ENCODE data around the gene ZNF780B. TPM values are rescaled to one million over a fixed set of nuclear protein-coding genes. Genes with fewer than 3 reads are reported as not detected.

The ZNF780B gene
- total RNA-seq, 1 donor from 2014 or later = 22.3 TPM

DNA sequence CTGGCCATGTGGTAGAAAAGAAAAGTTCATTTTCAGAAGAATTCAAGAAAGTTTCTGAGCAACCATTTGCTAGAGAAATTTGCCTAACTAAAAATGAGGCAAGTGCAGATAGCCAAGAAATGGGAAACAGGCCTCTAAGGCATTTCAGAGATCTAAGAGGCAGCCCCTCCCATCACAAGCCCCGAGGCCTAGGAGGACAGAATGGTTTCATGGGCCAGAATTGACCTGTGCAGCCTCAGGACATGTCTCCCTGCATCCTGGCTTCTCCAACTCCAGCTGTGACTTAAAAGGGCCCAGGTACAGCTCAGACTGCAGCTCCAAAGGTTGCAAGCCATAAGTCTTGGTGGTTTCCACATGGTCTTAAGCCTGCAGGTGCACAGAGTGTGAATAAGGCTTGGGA is 62.4 kb downstream of the ZNF780B start:
- no peak for DNase-seq (ENCODE audit: missing footprints)
- no peak for ATAC-seq
- intact Hi-C loops (cut with DNase I) = no loop called here

DNA sequence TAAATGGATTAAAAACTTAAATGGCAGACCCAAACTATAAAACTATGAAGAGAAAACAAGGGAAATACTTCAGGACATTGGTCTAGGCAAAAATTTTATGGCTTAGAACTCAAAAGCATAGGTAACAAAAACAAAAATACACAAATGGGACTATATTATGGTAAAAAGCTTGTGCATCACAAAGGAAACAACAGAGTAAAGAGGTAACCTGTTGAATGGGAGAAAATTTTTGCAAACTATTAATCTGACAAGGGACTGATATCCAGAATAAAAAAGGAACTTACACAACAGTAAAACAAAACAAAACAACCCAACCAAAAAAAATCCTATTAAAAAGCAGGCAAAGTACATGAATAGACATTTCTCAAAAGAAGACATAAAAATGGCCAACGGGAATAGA is 68.4 kb downstream of the ZNF780B start:
- DNase-seq (ENCODE audit: missing footprints) (no peak), ATAC-seq (no peak)
- intact Hi-C loops (cut with DNase I) = no loop called here

DNA sequence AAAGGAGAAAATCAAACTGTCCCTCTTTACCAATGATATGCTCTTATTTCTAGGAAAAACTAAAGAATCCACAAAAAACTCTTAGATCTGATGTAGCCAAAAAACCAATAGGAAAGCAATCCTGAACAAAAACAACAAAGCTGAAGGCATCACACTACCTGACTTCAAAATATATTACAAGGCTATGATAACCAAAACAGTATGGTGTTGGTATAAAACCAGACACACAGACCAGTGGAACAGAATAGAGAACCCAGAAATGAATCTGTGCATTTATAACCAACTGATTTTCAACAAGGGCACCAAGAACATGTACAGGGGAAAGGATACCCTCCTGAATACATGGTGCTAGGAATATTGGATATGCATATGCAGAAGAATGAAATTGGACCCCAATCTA is 68.9 kb downstream of the ZNF780B start:
- DNase-seq (ENCODE audit: missing footprints) (no peak), ATAC-seq (no peak)
- intact Hi-C loops (cut with DNase I) = no loop called here

DNA sequence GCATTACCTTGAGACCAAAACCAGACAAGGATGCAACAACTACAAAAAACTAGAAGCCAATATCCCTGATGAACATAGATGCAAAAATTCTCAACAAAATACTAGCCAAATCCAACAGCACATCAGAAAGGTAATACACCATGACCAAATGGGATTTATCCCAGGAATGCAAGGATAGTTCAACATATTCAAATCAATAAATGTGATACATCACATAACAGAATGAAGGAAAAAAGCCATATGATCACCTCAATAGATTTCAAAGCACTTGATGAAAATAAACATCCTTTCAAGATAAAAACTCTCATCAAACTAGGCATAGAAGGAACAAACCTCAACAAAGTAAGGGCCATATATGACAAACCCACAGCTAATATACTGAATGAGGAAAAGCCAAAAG is 69.4 kb downstream of the ZNF780B start:
- no peak for ATAC-seq
- intact Hi-C loops (cut with DNase I) = no loop called here
- no peak for DNase-seq (ENCODE audit: missing footprints)

DNA sequence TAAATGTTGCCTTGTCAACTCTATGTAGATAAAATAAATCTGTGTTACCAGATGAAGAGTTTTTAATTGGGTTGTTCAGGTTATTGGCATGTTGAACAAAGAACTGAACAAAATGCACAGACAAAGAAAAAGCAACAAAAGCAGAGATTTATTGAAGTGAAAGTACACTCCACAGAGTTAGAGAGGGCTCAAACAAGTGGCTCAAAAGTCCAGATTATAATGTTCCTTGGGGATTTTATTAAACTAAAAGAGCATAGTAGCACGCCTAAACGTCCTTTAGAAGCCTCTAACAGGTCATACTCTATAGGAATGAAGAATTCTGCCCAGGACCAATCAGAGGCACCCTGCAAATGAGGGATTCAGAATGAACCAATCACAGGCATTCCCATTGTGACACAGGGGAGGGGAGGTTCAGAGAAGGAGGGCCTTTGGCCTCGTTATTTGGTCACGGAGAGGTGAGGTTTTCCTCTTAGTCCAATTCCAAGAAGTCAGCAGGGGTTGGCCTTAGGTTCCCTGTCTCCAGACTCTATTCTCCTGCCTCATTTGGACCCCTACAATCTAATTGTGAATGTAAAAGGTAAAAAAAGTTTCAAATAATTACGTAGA is 72.2 kb downstream of the ZNF780B start:
- ATAC-seq = no peak
- no peak for DNase-seq (ENCODE audit: missing footprints)
- intact Hi-C loops (cut with DNase I) = no loop called here

DNA sequence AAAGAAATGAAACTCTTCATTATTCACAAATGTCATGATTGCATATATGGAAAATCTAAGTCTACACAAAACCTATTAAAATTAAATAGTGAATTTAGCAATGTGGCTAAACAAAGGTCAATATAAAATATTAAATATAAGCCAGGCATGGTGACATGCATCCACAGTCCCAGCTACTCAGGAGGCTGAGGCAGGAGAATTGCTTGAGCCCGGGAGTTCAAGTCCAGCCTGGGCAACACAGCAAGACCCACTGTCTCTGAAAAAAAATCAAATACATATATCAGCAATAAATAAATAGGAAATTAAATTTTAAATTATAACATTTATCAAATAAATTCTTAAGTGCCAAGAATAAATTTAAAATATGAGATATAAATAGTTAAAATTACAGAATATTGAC is 73.1 kb downstream of the ZNF780B start:
- intact Hi-C loops (cut with DNase I) = no loop called here
- ATAC-seq (no peak), DNase-seq (ENCODE audit: missing footprints) (no peak)

Other genes starting within 250 kb of the ZNF780B start
- gene DYRK1B, start 222.1 kb downstream of the ZNF780B start, total RNA-seq = 19.9 TPM
- gene FBL, start 209.9 kb downstream of the ZNF780B start, total RNA-seq = 64.8 TPM
- 19.5 TPM for gene FCGBP, start 121.6 kb downstream of the ZNF780B start, total RNA-seq
- gene PSMC4, start 85.1 kb downstream of the ZNF780B start, total RNA-seq = 73.6 TPM
- 5.1 TPM for gene ZNF546, start 59.2 kb downstream of the ZNF780B start, total RNA-seq
- gene ZNF780A, start 34.7 kb upstream of the ZNF780B start, total RNA-seq = 8.1 TPM
- gene MAP3K10, start 135.2 kb upstream of the ZNF780B start, total RNA-seq = 22.7 TPM
- gene TTC9B, start 162.2 kb upstream of the ZNF780B start, total RNA-seq = not detected
- gene CCNP, start 170.5 kb upstream of the ZNF780B start, total RNA-seq = not detected
- 114 TPM for gene AKT2, start 229.1 kb upstream of the ZNF780B start, total RNA-seq